Erythroblast (primary cell): ENCODE data around the gene RBFOX2.

Source experiments
- DNase-seq, 2 experiments: peaks; one replicate each; lab custom pipeline; 2025; lab: John Stamatoyannopoulos, UW
- GATA1 ChIP-seq: IDR thresholded peaks from 2 replicates; pipeline ENCODE4 v1.6.1; 2011; ENCODE audit warnings: low read depth, mild to moderate bottlenecking, control low read depth, low read length, moderate library complexity
- POLR2A ChIP-seq: IDR thresholded peaks from 2 replicates; pipeline ENCODE4 v1.6.1; 2011; ENCODE audit warnings: mild to moderate bottlenecking, low read length

The RBFOX2 gene

DNA sequence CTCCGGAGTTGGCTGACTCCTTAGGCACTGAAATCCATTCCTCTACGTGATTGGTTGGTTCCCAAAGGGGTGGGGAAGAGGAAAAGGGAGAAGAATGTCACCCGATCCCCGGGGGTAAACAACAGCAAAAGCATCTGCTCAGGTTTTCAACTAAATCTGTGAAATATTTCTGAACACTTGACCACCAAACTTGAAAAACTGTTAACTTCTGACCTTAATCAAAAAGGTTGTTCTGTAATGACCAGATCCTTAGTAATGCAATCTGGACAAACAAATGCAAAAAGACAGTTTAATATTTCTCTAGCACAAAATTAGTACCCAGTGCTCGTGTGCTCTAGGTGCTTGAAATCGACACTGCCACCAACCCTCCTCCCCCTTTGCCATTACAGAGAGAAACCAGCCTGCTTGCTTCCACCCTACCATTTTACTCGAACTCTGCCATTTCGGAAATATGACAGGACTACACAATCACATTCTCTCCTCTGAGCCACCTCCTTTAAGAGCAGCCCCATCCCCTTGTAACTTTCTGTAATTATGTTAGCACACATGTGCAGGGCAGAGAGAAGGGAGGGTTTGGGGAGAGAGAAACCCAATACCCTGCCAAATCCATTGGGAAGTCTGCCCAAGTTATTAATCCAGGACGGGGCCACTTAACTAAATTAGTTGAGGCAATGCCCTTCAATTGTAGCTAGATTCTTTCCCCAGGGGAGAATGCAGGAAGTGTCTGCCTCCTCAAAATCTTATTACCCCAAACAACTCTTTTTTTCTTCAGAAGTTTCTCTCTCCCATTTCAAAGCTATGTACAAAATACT is 113.8 kb downstream of the RBFOX2 start:
- TF ChIP-seq GATA1 (no peak), POLR2A (no peak)
- peak; percentile 41 to 49 for DNase-seq

DNA sequence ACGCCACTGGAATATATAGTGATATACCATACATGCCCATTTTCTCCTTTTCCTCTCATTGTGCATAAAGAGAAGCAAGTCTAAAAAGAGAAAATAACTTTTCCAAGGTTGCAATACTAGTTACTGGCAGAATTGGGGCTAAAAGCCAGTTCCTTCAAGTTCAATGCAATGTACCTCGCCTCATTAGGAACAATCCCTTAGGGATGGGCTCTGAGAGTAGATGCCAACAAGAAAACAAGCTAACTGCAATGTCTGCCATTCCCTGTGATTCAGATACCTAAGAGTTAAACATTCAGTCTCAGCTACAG is 114.3 kb downstream of the RBFOX2 start:
- TF ChIP-seq GATA1 (no peak), POLR2A (no peak)
- DNase-seq: no peak

DNA sequence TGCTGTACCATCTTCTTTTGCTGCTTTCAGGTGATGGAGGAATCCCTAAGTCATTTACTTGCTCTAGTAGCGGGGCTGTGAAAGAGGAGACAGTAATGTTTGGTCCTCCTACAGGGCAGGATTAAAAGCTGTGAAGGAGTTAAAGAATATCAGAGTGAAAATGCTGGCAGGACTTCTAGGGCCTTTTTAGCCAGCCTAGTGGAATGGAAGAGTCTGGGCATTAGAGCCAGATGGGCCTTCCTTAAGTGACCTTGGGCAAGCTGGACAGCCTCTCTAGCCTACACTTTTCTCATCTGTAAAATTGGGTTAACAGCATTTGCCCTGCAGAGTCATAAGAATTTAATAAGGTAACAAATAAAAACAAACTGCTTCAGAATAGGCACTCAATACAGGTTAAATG is 114.7 kb downstream of the RBFOX2 start:
- DNase-seq: no peak
- TF ChIP-seq POLR2A (no peak), GATA1 (no peak)

DNA sequence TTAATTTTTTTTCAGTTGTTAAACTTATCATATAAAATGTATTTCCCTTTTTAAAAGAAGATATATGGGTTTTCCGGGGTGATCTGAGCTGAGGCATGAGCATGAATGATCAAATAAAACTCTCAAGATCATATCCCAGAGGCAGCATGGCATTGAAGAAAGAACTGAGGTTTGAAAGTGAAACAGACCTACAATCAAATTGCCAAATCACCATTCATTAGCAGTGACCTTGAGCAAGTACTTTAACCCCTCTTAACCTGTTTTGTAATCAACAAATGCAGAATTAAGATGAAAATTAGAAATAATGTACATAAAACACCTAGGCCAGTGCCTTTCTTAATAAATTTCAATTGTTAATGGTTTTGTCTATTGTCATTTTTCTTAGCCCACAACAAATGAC is 116.0 kb downstream of the RBFOX2 start:
- TF ChIP-seq POLR2A (no peak), GATA1 (no peak)
- DNase-seq: no peak

DNA sequence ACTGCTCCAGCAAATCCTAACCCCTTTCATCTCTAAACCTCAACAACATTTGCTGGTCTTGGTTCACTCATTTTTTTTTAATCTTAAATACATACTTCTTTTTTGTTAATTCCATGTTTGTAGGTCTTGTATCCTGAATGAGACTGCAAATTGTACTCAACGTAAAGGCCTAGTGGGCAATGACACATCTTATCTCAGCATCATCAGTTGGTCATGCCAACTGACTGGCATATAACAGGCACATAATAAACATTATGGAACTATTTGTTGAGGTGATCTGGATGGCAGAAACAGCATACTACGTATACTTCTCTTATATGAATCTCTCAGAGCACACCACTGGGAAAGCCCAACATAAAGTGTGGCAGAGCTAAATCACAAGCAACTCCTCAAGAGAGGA is 116.7 kb downstream of the RBFOX2 start:
- TF ChIP-seq POLR2A: no peak
- no peak for TF ChIP-seq GATA1
- DNase-seq: no peak

DNA sequence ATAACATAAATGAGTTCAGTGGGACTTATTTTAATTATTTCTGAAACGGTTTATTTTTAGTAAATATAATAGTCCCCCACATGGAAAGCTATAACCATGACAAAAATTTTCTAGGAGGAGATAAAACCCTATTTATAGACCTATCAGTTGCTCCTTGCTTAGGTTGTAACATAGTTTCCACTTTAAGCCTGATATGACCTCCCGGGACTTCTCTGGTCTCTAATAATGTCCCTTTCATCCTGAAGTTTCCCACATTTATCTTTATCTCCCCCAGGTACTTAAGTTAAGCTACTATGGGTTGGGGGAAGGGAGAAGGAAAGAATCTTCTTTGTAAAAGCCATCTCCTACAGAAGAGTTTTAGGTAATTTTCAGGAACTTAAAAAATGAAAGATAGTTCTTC is 117.7 kb downstream of the RBFOX2 start:
- TF ChIP-seq GATA1 (no peak), POLR2A (no peak)
- no peak for DNase-seq

DNA sequence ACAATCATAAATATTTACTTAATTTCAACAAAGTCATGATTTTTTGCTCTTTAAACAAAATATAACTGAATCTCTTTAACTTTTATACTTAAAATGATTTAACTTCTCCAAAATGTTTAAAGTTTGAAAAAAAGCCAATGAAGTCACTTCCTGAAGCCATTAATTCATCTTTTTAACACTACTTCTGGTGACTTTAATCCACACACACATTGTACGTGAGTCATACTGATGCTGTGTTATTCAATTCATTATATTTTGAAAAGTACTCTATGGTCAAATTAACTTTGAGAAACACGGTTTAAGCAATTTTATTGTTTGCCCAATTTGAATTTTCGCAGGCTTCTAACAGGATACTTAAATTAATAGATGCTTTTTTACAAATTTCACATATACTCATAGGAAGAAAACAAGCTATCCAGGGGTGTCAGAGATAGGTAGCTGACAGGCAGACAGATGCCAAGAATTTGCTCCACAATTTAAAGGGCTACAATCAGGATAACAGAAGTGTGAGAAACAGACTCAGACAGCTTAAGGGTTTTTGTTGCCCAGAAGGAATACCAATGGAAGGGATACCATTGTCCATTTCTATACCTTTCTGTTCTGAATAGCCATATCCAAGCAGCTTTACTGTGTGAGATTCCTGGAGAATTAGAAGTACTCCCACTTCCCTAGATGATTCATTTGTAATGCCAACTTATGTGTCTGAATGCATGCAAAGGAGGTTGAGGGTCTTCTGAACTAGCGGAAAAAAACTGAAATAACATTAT is 118.4 kb downstream of the RBFOX2 start:
- DNase-seq: no peak
- no peak for TF ChIP-seq POLR2A
- TF ChIP-seq GATA1: no peak

DNA sequence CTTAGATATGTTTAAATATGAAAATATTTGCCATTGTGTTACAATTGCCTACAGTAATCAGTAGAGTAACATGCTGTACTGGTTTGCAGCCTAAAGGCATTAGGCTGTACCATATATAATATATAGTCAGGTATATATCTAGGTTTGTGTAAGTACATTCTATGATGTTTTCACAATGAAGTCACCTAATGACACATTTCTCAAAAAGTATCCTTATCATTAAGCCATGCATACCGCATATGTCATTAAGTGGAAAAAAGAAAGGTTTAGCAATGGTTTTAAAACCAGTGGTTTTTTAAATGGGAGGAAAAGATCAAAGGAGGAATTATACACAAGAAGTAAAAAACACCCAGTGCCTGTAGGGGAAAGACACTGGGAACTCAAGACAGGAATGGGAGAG is 122.7 kb downstream of the RBFOX2 start:
- no peak for DNase-seq
- TF ChIP-seq GATA1: no peak
- TF ChIP-seq POLR2A: no peak

DNA sequence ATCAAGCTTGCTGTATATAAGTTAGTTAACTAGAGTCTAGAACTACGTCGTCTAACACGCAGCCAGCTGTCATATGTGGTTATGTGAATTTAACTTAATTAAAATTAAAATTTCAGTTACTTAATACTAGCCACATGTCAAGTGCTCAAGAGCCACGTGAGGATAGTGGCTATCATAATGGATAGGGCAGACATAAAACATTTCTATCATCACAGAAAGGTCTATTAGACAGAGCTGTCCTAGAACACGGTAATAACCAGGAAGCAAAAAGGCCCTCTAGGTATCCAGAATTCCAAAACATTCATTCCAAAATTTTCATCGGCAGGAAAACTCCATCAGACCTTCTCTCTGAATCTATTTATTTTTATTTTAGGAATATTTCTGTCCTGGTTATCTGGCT is 123.9 kb downstream of the RBFOX2 start:
- no peak for DNase-seq
- no peak for TF ChIP-seq POLR2A
- TF ChIP-seq GATA1: no peak

DNA sequence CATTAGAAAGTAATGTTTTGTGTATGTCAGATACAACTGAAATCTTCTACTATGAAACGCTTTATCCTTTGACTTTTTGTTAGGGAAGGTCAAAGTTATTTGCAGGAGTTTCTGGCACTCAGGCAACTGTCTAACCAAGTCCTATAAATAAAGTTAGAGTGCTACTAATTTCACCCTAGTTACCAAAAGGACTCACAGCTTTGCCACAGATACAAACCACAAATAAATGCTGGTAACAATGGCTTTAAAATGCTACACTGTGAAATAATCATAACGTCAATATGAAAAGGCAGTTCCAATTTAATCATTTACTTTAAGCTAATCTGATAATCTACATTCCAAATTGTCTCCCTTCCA is 124.3 kb downstream of the RBFOX2 start:
- DNase-seq: no peak
- no peak for TF ChIP-seq GATA1

DNA sequence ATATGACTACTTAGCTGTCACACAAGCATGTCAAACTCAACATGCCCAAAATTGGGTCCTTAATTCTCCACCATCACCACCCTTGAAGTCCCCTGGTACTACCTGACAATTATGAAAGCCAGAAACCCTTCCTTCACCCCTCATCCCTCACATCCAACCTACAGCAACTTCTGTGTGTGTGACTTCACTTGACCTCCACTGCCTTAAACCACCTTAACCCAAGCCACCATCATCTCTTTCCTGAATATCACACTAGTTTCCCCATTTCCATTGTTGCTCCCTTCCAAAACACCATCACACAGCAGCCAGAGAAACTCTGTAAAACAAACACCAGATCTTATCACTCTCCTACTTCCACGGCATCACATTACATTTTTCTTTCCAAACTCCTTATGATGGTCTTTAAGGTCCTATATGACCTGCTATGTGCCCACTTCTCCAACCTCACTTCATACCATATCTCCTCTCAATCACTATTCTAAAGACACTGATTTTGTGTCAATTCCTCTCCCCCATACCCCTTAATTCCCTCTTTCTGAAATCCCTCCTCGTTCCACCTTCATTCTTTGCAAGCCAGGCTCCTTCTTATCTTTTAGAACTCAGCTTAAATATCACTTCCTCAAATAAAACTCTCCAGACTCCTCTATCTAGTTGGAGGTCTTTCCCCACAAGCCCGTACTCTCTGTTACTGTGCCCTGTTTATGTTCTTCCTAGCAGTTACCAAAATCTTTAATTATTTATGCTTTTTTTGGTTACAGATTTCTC is 124.9 kb downstream of the RBFOX2 start:
- TF ChIP-seq POLR2A: no peak
- no peak for TF ChIP-seq GATA1
- no peak for DNase-seq

DNA sequence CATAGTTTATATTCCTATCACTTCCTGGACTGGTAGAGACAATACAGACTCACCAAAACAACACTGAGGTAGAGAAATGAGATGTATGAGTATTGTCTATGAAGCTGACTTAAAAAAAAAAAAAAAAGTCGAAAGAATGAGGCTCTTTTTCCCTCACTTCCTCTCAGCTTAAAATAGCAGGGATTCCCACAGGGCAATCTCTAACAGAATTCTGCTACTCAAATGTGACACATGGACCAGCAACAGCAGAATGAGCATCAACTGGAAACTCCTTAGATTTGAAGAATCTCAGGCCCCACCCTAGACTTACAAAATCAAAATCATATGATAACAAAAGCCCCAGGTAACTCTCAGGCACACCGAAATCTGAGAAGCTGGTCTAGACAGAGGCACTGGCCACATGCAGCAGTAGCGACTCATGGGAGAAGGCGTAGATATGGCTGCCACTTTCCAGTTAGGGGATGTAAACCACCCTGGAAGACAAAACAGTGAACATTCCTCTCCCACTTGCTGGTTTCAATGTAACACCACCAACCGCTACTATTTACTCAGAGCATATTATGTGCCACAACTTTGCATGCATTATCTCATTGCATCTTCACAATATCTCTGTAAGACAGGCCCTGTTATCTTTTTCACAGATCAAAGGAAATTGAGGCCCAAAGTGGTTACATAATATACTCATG is 128.0 kb downstream of the RBFOX2 start:
- DNase-seq: no peak

DNA sequence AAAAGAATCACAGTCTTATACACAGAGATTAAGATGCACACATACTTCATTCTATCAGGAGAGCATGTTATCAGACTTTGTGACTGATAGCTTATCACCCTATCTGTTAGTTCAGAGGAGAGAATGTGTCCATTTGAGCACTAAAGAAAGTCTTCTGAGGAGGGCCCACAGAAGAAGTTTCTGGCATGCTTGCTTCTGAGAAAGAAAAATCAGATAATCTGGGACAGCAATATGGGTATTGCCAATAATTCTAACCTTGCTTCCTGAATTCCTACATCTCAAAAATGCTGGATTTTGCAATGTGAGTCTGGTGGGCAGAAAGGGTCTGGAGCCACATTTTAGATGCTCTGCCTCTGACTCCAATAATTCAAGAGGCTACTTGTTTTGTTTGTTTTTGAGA is 128.9 kb downstream of the RBFOX2 start:
- no peak for DNase-seq
- no peak for TF ChIP-seq POLR2A
- TF ChIP-seq GATA1: no peak

More for the DNA sequence above, 128.0 kb downstream of the RBFOX2 start:
- TF ChIP-seq GATA1 (no peak), POLR2A (no peak)

DNA sequence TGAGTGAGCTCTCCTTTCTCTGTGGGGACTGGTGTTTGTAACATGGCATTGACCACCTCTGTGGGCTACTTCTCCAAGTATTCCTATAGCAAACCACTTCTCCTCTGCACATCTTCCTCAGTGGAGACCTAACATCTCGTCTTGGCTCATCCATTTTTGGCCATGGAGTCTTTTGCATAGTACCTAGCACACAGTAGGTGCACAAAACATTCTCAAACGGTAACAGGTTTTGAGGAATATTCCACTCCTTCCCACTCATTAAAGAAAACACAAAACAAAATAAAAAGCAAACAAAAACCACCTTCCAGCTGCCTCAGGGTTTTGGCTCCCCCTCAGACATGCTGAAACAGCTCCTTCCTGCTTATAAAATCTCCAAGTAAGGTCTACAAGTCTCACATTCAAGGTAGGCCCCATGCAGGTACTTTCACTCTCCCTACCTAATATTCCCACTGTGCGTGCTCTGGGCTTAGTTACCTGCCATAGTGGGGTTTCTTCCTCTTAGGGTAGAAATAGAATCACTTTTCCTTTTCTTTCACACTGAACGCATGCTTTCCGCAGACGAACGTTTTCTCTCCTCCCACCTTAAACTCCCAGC is 132.4 kb downstream of the RBFOX2 start:
- TF ChIP-seq POLR2A (no peak), GATA1 (no peak)
- DNase-seq: no peak
